Brain microvascular endothelial cell (primary cell): ENCODE data around the gene PGLYRP2.

ENCODE experiments used
- DNase-seq: peaks from one replicate; pipeline ENCODE4 v3.0.0-alpha.2; 2020
- H3K27ac ChIP-seq: fragments of 250-450 bp; sonication (Bioruptor Pico); 2 replicates; pipeline ENCODE4 v1.5.1; 2020; ENCODE audit warnings: mild to moderate bottlenecking, moderate library complexity
- H3K27me3 ChIP-seq: fragments of 250-450 bp; sonication (Bioruptor Pico); replicated peaks from 2 replicates; pipeline ENCODE4 v1.5.1; 2020; ENCODE audit warnings: mild to moderate bottlenecking
- H3K36me3 ChIP-seq: fragments of 250-450 bp; sonication (Bioruptor Pico); replicated peaks from 2 replicates; pipeline ENCODE4 v1.5.1; 2020; ENCODE audit warnings: mild to moderate bottlenecking
- H3K4me3 ChIP-seq: 2 replicates; pipeline ENCODE4 v1.5.1; 2011; ENCODE audit warnings: low read depth, mild to moderate bottlenecking, control low read depth, low read length, moderate library complexity
- in situ Hi-C: cut with HindIII; loops from 2 replicates; pipeline ENCODE4 v1.10.0; 2017; ENCODE audit warnings: low sequenced_read_pairs, low pct_ligation_motif_present
- TF ChIP-seq, protein P1 (sequence below): IDR thresholded peaks from 2 replicates; pipeline ENCODE4 v1.5.1; 2011; ENCODE audit warnings: low read depth, mild to moderate bottlenecking, moderate library complexity, low read length, control low read depth, inconsistent platforms; ENCODE audit errors: missing control alignments

PGLYRP2 gene

DNA sequence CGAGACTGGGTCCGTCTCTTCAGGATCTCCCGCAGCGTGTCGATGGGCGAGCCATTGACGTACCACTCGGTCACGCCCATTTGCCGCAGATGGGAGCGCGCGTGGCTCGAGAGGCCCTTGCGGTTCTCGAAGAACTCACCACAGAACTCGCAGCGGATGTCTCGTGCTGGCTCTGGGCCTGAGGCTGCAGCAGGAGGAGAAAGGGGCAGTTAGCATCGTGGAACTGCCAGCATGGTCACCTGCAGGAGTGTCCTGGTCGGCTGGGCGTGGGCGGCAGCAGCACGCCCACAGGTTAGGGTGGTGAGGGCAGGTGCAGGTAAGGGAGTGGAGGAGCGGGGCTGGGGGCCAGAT, 52.0 kb downstream of the PGLYRP2 start:
- no peak for DNase-seq
- H3K27me3 ChIP-seq: no peaks in the 10 kb centered on the region
- peaks cover 46% of the 10 kb centered on the region for H3K36me3 ChIP-seq
- TF ChIP-seq, protein P1, sequence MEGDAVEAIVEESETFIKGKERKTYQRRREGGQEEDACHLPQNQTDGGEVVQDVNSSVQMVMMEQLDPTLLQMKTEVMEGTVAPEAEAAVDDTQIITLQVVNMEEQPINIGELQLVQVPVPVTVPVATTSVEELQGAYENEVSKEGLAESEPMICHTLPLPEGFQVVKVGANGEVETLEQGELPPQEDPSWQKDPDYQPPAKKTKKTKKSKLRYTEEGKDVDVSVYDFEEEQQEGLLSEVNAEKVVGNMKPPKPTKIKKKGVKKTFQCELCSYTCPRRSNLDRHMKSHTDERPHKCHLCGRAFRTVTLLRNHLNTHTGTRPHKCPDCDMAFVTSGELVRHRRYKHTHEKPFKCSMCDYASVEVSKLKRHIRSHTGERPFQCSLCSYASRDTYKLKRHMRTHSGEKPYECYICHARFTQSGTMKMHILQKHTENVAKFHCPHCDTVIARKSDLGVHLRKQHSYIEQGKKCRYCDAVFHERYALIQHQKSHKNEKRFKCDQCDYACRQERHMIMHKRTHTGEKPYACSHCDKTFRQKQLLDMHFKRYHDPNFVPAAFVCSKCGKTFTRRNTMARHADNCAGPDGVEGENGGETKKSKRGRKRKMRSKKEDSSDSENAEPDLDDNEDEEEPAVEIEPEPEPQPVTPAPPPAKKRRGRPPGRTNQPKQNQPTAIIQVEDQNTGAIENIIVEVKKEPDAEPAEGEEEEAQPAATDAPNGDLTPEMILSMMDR: no peak
- no peak overlapping the region for H3K27ac ChIP-seq
- in situ Hi-C loops: no loop called here
- no peak overlapping the region for H3K4me3 ChIP-seq

DNA sequence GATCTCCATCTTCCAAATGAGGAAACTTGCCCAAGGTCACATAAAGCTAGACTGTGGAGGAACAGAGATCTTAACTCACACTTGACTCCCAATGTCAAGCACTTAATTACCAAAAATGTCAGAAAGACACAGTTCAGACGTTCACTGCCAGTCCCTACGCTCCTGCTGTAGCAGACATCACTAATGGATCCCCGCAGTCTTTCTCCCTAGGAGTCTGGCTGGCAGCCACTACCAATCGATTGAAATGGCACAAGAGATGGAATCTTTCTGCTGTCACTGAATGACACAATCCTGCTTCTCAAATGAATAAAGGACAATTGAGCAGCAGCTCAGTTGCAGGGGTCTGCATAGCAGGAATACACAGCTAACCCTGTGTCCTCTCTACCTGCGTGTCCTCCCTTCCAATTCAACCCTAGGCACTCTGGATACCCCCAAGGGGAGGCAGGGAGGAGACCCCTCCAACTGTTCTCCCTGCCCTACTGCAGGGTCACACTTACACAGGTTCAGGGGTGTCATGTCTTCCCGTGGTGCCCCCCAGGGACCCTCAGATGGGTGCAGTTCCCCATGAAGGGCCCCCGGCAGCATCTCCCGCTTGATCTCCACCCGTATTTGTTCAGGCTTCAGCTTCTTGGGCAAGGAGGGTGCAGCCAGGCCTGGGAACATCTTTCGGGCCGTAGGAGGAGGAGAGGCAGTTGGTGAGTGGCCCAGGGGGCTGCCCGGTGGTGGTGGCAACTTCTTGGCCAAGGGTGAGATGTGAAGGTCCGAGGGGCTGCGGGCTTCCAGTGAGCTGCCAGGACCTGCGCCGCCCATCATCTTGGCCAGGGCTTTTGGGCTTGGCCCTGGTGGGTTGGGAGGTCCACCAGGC, 52.6 kb downstream of the PGLYRP2 start:
- H3K36me3 ChIP-seq: peaks cover 46% of the 10 kb centered on the region
- H3K4me3 ChIP-seq: no peak overlapping the region
- no peaks in the 10 kb centered on the region for H3K27me3 ChIP-seq
- DNase-seq: no peak
- in situ Hi-C loops: no loop called here
- no peak overlapping the region for H3K27ac ChIP-seq
- TF ChIP-seq, protein P1: no peak

DNA sequence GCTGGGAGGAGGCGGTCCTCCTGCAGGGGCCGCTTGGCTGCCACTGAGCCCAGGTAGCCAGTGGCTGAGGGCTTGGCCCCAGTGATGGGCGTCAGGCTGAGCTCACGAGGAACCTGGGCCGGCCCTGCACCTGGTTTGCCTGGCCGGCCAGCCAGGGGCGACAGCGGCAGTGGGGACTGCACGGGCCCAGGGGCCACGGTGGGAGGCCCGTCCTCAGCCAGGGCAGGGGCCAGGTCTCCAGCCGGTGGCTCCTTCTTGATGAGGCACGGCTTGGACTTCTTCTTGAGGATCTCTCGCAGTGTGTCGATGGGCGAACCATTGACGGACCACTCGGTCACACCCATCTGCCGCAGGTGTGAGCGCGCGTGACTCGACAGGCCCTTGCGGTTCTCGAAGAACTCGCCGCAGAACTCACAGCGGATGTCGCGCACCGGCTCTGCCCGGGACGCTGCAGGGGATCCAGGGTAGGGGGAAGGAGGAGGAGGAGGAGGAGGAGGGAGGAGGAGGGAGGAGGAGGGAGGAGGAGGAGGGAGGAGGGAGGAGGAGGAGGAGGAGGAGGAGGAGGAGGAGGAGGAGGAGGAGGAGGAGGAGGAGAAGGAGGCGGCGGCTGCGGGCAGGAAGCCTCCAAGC, 53.9 kb downstream of the PGLYRP2 start:
- H3K27me3 ChIP-seq: no peaks in the 10 kb centered on the region
- TF ChIP-seq, protein P1: no peak
- in situ Hi-C loops: no loop called here
- H3K4me3 ChIP-seq: no peak overlapping the region
- H3K27ac ChIP-seq: no peak overlapping the region
- DNase-seq: no peak
- peaks cover 46% of the 10 kb centered on the region for H3K36me3 ChIP-seq

DNA sequence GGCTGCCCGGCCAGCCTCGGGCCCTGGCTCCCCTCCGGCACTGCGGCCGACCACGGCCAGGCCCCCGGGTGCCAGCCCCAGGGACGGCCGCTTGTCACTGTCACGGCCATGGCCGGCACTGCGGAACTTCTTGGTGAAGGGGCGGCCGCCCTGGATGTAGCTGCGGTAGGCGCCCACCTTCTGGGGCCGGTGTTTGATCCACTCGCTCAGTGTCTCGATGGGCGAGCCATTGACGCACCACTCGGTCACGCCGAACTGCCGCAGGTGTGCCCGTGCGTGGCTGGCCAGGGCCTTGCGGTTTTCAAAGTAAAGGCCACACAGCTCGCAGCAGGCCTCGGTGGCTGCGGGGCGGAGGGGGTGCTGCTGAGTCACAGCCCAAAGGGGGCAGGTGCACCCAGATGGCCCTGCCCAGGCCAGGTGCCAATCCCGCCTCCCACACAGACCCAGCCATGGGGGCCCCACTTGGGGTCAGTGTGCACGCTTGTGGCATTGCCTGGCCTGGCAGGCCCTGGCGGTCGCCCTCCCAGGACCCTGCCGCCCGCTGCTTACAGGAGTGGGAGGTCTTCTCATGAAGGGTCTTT, 54.5 kb downstream of the PGLYRP2 start:
- H3K4me3 ChIP-seq: no peak overlapping the region
- TF ChIP-seq, protein P1: no peak
- H3K27ac ChIP-seq: no peak overlapping the region
- H3K27me3 ChIP-seq: no peaks in the 10 kb centered on the region
- in situ Hi-C loops: no loop called here
- no peak for DNase-seq
- H3K36me3 ChIP-seq: peaks cover 46% of the 10 kb centered on the region

DNA sequence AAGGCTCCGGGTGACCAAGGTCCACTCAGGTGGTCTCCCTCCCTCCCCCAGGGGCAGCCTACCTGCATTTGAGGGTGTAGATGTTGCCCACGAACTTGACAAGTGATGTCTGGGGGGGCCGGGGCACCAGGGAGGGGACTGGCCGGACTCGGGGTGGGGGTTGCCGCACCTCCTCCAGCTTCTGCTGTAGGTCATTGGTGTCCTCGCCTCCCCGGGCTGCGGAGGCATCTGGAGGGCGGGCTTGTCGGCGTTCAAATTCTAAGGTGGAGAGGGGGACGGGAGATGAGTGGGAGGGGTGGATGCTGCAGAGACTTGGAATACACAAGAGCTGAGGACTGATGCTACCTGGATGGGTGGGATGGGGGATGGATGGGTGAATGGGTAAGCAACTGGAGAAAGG, 55.2 kb downstream of the PGLYRP2 start:
- DNase-seq: no peak
- H3K27me3 ChIP-seq: no peaks in the 10 kb centered on the region
- TF ChIP-seq, protein P1: no peak
- no peak overlapping the region for H3K4me3 ChIP-seq
- peaks cover 46% of the 10 kb centered on the region for H3K36me3 ChIP-seq
- no peak overlapping the region for H3K27ac ChIP-seq
- in situ Hi-C loops: no loop called here
